22Rv1 (cell line): Measurements from ENCODE around the gene C1orf210.

Experiments
- CTCF ChIP-seq: fragments of 450-650 bp; IDR thresholded peaks from 2 replicates; pipeline ENCODE4 v1.5.1; 2017; ENCODE audit warnings: mild to moderate bottlenecking
- ZFX ChIP-seq: fragments of 450-650 bp; IDR thresholded peaks from 2 replicates; pipeline ENCODE4 v1.6.1; 2017; ENCODE audit warnings: antibody characterized with exemption, borderline replicate concordance

GRCh38 chr1:43296207-43296606 lies 10.8 kb upstream of the C1orf210 start:
- TF ChIP-seq CTCF: no peak
- TF ChIP-seq ZFX: no peak
